ENCODE results near the gene COPS3. TPM values are rescaled to one million over a fixed set of nuclear protein-coding genes. Genes with fewer than 3 reads are reported as not detected.

The COPS3 gene
- total RNA-seq, 1 experiment from 2014 or later = 50.7 TPM

GRCh38 chr17:17228521-17229279, 52.3 kb downstream of the COPS3 start:
- CTCF ChIA-PET = no interaction called here
- DNase-seq = no peak
- Mint-ChIP-seq H3K27me3 (ENCODE audit: unreplicated experiment) (no peaks in the 10 kb centered on the region), H3K4me3 (ENCODE audit: low read depth, unreplicated experiment) (no peak overlapping the region), H3K9me3 (ENCODE audit: low read depth, unreplicated experiment) (no peaks in the 10 kb centered on the region), H3K4me1 (ENCODE audit: low read depth, unreplicated experiment) (no peaks in the 10 kb centered on the region), H3K36me3 (ENCODE audit: insufficient read depth, unreplicated experiment) (peaks cover 37% of the 10 kb centered on the region), H3K27ac (ENCODE audit: unreplicated experiment) (no peak overlapping the region)
- BruUV-seq (replicated peaks) = no TSS peak
- intact Hi-C loops (cut with micrococcal nuclease; ENCODE audit: unreplicated experiment) = no loop called here
- TF ChIP-seq CTCF (IDR thresholded peaks at IDR 0.05; ENCODE audit: unreplicated experiment) = no peak

- H3K36me3 Mint-ChIP-seq (ENCODE audit: insufficient read depth, unreplicated experiment) = peaks cover 44% of the 10 kb centered on the region
- H3K4me3 Mint-ChIP-seq (ENCODE audit: low read depth, unreplicated experiment) = no peak overlapping the region
- no TSS peak for BruUV-seq (replicated peaks)
- no peak for DNase-seq
- CTCF ChIA-PET = no interaction called here
- H3K9me3 Mint-ChIP-seq (ENCODE audit: low read depth, unreplicated experiment) = no peaks in the 10 kb centered on the region
- H3K27me3 Mint-ChIP-seq (ENCODE audit: unreplicated experiment) = no peaks in the 10 kb centered on the region
- no peak overlapping the region for H3K27ac Mint-ChIP-seq (ENCODE audit: unreplicated experiment)
- no peaks in the 10 kb centered on the region for H3K4me1 Mint-ChIP-seq (ENCODE audit: low read depth, unreplicated experiment)
- intact Hi-C loops (cut with micrococcal nuclease; ENCODE audit: unreplicated experiment) = no loop called here
- no peak for TF ChIP-seq CTCF (IDR thresholded peaks at IDR 0.05; ENCODE audit: unreplicated experiment)
Observed at GRCh38 chr17:17227608-17228520, 53.2 kb downstream of the COPS3 start.

GRCh38 chr17:17226451-17227265, 54.4 kb downstream of the COPS3 start:
- CTCF ChIA-PET = no interaction called here
- H3K4me1 Mint-ChIP-seq (ENCODE audit: low read depth, unreplicated experiment) = no peaks in the 10 kb centered on the region
- no TSS peak for BruUV-seq (replicated peaks)
- no peaks in the 10 kb centered on the region for H3K27me3 Mint-ChIP-seq (ENCODE audit: unreplicated experiment)
- H3K4me3 Mint-ChIP-seq (ENCODE audit: low read depth, unreplicated experiment) = no peak overlapping the region
- TF ChIP-seq CTCF (IDR thresholded peaks at IDR 0.05; ENCODE audit: unreplicated experiment) = no peak
- DNase-seq = no peak
- no peak overlapping the region for H3K27ac Mint-ChIP-seq (ENCODE audit: unreplicated experiment)
- H3K36me3 Mint-ChIP-seq (ENCODE audit: insufficient read depth, unreplicated experiment) = peaks cover 48% of the 10 kb centered on the region
- intact Hi-C loops (cut with micrococcal nuclease; ENCODE audit: unreplicated experiment) = no loop called here
- no peaks in the 10 kb centered on the region for H3K9me3 Mint-ChIP-seq (ENCODE audit: low read depth, unreplicated experiment)

GRCh38 chr17:17225901-17226300, 55.1 kb downstream of the COPS3 start:
- H3K36me3 Mint-ChIP-seq (ENCODE audit: insufficient read depth, unreplicated experiment) = peaks cover 48% of the 10 kb centered on the region
- no peaks in the 10 kb centered on the region for H3K27me3 Mint-ChIP-seq (ENCODE audit: unreplicated experiment)
- no TSS peak for BruUV-seq (replicated peaks)

More at GRCh38 chr17:17225901-17226300, 55.1 kb downstream of the COPS3 start:
- intact Hi-C loops (cut with micrococcal nuclease; ENCODE audit: unreplicated experiment) = no loop called here
- Mint-ChIP-seq H3K4me1 (ENCODE audit: low read depth, unreplicated experiment) (no peaks in the 10 kb centered on the region), H3K27ac (ENCODE audit: unreplicated experiment) (no peak overlapping the region), H3K9me3 (ENCODE audit: low read depth, unreplicated experiment) (no peaks in the 10 kb centered on the region), H3K4me3 (ENCODE audit: low read depth, unreplicated experiment) (no peak overlapping the region)
- no peak for TF ChIP-seq CTCF (IDR thresholded peaks at IDR 0.05; ENCODE audit: unreplicated experiment)
- CTCF ChIA-PET = no interaction called here
- no peak for DNase-seq
